ENCODE measurements around the gene MAGED2.

The MAGED2 gene

GRCh38 chrX:54794795-54795194, 12.8 kb upstream of the MAGED2 start:
- TF ChIP-seq POLR2A (IDR thresholded peaks at IDR 0.05; ENCODE audit: low read depth, low read length) (no peak), POLR2AphosphoS5 (IDR thresholded peaks at IDR 0.05; ENCODE audit: low read depth, low read length) (no peak), TAF1 (IDR thresholded peaks at IDR 0.05; ENCODE audit: borderline replicate concordance, low read depth, low read length) (no peak)
- no peak for DNase-seq (ENCODE audit: insufficient read length)
- no peak for FAIRE-seq

GRCh38 chrX:54798137-54798536, 9.4 kb upstream of the MAGED2 start, which contains the start of gene ITIH6:
Gene ITIH6 (minus strand): TSS chrX:54798255. CDS start chrX:54798210, 45 bp downstream.
- FAIRE-seq: no peak
- TF ChIP-seq POLR2AphosphoS5 (IDR thresholded peaks at IDR 0.05; ENCODE audit: low read depth, low read length) (no peak), TAF1 (IDR thresholded peaks at IDR 0.05; ENCODE audit: borderline replicate concordance, low read depth, low read length) (no peak), POLR2A (IDR thresholded peaks at IDR 0.05; ENCODE audit: low read depth, low read length) (no peak)
- no peak for DNase-seq (ENCODE audit: insufficient read length)

GRCh38 chrX:54799046-54799445, 8.5 kb upstream of the MAGED2 start:
- TF ChIP-seq POLR2A (IDR thresholded peaks at IDR 0.05; ENCODE audit: low read depth, low read length) (no peak), TAF1 (IDR thresholded peaks at IDR 0.05; ENCODE audit: borderline replicate concordance, low read depth, low read length) (no peak), POLR2AphosphoS5 (IDR thresholded peaks at IDR 0.05; ENCODE audit: low read depth, low read length) (no peak)
- DNase-seq (ENCODE audit: insufficient read length): no peak
- no peak for FAIRE-seq

- TF ChIP-seq POLR2A (IDR thresholded peaks at IDR 0.05; ENCODE audit: low read depth, low read length) (no peak), TAF1 (IDR thresholded peaks at IDR 0.05; ENCODE audit: borderline replicate concordance, low read depth, low read length) (no peak), POLR2AphosphoS5 (IDR thresholded peaks at IDR 0.05; ENCODE audit: low read depth, low read length) (no peak)
- FAIRE-seq: no peak
- DNase-seq (ENCODE audit: insufficient read length): no peak
These were observed 612 bp downstream of the MAGED2 start for GRCh38 chrX:54808109-54808604.

GRCh38 chrX:54808605-54809483, 1.3 kb downstream of the MAGED2 start:
- FAIRE-seq: peak; percentile 88
- peak; percentile 78 for DNase-seq (ENCODE audit: insufficient read length)
- TF ChIP-seq POLR2A (IDR thresholded peaks at IDR 0.05; ENCODE audit: low read depth, low read length) (no peak), POLR2AphosphoS5 (IDR thresholded peaks at IDR 0.05; ENCODE audit: low read depth, low read length) (no peak), TAF1 (IDR thresholded peaks at IDR 0.05; ENCODE audit: borderline replicate concordance, low read depth, low read length) (no peak)

GRCh38 chrX:54810532-54810931, 3.0 kb downstream of the MAGED2 start:
- no peak for FAIRE-seq
- DNase-seq (ENCODE audit: insufficient read length): no peak
- TF ChIP-seq POLR2AphosphoS5 (IDR thresholded peaks at IDR 0.05; ENCODE audit: low read depth, low read length): no peak
- no peak for TF ChIP-seq TAF1 (IDR thresholded peaks at IDR 0.05; ENCODE audit: borderline replicate concordance, low read depth, low read length)
- TF ChIP-seq POLR2A (IDR thresholded peaks at IDR 0.05; ENCODE audit: low read depth, low read length): no peak

GRCh38 chrX:54811301-54811885, 3.8 kb downstream of the MAGED2 start:
- no peak for DNase-seq (ENCODE audit: insufficient read length)
- no peak for FAIRE-seq
- TF ChIP-seq POLR2AphosphoS5 (IDR thresholded peaks at IDR 0.05; ENCODE audit: low read depth, low read length) (no peak), TAF1 (IDR thresholded peaks at IDR 0.05; ENCODE audit: borderline replicate concordance, low read depth, low read length) (no peak), POLR2A (IDR thresholded peaks at IDR 0.05; ENCODE audit: low read depth, low read length) (no peak)

- TF ChIP-seq POLR2A (IDR thresholded peaks at IDR 0.05; ENCODE audit: low read depth, low read length): no peak
- TF ChIP-seq POLR2AphosphoS5 (IDR thresholded peaks at IDR 0.05; ENCODE audit: low read depth, low read length): no peak
- no peak for TF ChIP-seq TAF1 (IDR thresholded peaks at IDR 0.05; ENCODE audit: borderline replicate concordance, low read depth, low read length)
- no peak for FAIRE-seq
- DNase-seq (ENCODE audit: insufficient read length): no peak
These were observed 4.8 kb downstream of the MAGED2 start for GRCh38 chrX:54812306-54812705.

- DNase-seq (ENCODE audit: insufficient read length) (no peak), FAIRE-seq (no peak)
- TF ChIP-seq TAF1 (IDR thresholded peaks at IDR 0.05; ENCODE audit: borderline replicate concordance, low read depth, low read length) (no peak), POLR2A (IDR thresholded peaks at IDR 0.05; ENCODE audit: low read depth, low read length) (no peak), POLR2AphosphoS5 (IDR thresholded peaks at IDR 0.05; ENCODE audit: low read depth, low read length) (no peak)
These were observed 9.8 kb downstream of the MAGED2 start for GRCh38 chrX:54817220-54817820.

GRCh38 chrX:54818221-54818620, 10.7 kb downstream of the MAGED2 start:
- FAIRE-seq (no peak), DNase-seq (ENCODE audit: insufficient read length) (no peak)
- TF ChIP-seq POLR2A (IDR thresholded peaks at IDR 0.05; ENCODE audit: low read depth, low read length) (no peak), POLR2AphosphoS5 (IDR thresholded peaks at IDR 0.05; ENCODE audit: low read depth, low read length) (no peak), TAF1 (IDR thresholded peaks at IDR 0.05; ENCODE audit: borderline replicate concordance, low read depth, low read length) (no peak)

GRCh38 chrX:54819201-54819600, 11.7 kb downstream of the MAGED2 start:
- FAIRE-seq: no peak
- TF ChIP-seq POLR2A (IDR thresholded peaks at IDR 0.05; ENCODE audit: low read depth, low read length): no peak
- no peak for TF ChIP-seq POLR2AphosphoS5 (IDR thresholded peaks at IDR 0.05; ENCODE audit: low read depth, low read length)
- TF ChIP-seq TAF1 (IDR thresholded peaks at IDR 0.05; ENCODE audit: borderline replicate concordance, low read depth, low read length): no peak
- DNase-seq (ENCODE audit: insufficient read length): no peak
